ENCODE results near the gene KRT15. TPM values are rescaled to one million over a fixed set of nuclear protein-coding genes. Genes with fewer than 3 reads are reported as not detected.

The KRT15 gene
- total RNA-seq, 2 donors from 2014 or later = not detected

DNA sequence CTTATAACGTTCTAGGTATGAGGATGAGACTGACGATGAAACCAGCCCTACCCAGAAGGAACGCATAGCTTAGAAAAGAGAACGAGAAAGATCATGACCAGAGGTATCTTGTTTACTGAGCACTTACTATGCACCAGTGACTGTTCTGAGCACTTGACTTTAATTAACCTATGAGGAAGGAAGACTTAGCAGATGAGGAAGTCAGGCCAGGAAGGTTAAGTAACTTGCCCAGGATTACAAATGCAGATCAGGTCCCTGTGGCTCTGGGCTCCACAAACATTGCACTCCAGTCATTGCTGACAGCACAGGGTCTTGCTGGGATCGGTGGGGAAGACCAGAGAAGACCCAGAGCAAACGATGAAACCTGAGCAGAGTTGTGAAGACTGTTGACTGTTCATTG lies 20.4 kb downstream of the KRT15 start:
- no peak for ATAC-seq
- no peak for DNase-seq (ENCODE audit: low spot score)
- no peaks in the 10 kb centered on the region for H3K9me3 Mint-ChIP-seq
- no peaks in the 10 kb centered on the region for H3K4me1 Mint-ChIP-seq (ENCODE audit: low read depth in 2 of 2)
- no peaks in the 10 kb centered on the region for H3K36me3 Mint-ChIP-seq
- no peak overlapping the region for H3K4me3 Mint-ChIP-seq
- peaks cover 11 to 19% of the 10 kb centered on the region in 2 donors for H3K27me3 Mint-ChIP-seq
- no peak overlapping the region for H3K27ac Mint-ChIP-seq

DNA sequence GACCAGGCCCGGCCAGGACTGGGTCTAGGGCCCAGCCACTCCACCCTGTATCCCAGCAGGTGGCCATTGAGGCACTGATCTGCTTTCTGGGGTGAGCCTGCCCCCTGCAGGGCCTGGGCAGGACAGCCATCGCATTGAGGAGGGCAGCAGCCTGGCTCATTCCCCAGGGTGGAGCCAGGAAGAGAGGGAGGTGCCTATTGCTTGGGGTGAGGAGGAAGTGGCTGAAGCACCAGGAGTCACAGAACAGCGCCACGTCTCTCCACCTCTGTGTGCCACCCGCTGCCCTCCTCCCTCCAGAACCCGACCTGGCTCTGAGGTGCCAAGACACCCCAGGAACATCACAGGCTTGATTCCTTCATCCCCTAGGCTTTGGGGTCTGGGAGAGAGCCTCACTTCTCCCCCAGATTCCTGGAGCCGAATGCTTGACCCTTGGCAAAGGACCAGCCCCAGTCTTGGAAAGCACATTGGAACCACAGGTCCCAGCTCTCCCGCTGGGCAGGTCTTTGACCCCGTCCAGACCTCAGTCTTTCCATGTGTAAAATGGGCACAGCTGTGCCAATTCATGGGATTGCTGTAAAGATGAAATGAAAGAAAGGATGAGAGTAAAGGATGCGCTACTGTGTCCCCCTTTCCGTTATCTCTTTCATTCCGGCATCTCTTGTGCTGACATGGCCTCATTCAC lies 21.7 kb downstream of the KRT15 start:
- no peaks in the 10 kb centered on the region for H3K36me3 Mint-ChIP-seq
- H3K9me3 Mint-ChIP-seq = no peaks in the 10 kb centered on the region
- H3K27ac Mint-ChIP-seq = peak overlapping the region in 1 of 2 donors; percentile 6
- H3K4me3 Mint-ChIP-seq = no peak overlapping the region
- peaks cover 11 to 19% of the 10 kb centered on the region in 2 donors for H3K27me3 Mint-ChIP-seq
- no peaks in the 10 kb centered on the region for H3K4me1 Mint-ChIP-seq (ENCODE audit: low read depth in 2 of 2)
- DNase-seq (ENCODE audit: low spot score) (no peak), ATAC-seq (peak; percentile 82 to 84)

DNA sequence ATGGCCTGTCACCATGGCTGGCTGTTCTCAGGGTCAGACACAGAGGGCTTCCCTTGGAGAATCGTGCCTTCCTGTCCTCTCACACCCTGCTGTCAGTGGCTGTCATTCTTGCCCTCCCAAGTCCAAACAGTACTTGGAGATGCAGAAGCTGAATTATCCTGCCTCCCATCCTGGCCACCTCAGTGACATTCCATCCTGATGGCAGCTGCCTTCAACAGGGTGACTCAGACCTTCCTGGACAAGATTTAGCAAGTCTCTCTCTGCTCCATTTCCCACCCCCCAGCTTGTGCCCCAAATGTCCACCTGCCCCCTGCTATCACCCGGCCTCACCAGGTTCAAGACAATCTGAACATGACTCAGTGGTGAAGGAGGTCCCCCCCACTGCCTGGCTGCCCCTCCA lies 24.2 kb downstream of the KRT15 start:
- H3K27ac Mint-ChIP-seq = no peak overlapping the region
- no peaks in the 10 kb centered on the region for H3K9me3 Mint-ChIP-seq
- H3K4me3 Mint-ChIP-seq = no peak overlapping the region
- H3K27me3 Mint-ChIP-seq = peaks cover 2 to 16% of the 10 kb centered on the region in 2 donors
- ATAC-seq (no peak), DNase-seq (ENCODE audit: low spot score) (peak; percentile 22)
- H3K36me3 Mint-ChIP-seq = no peaks in the 10 kb centered on the region
- no peaks in the 10 kb centered on the region for H3K4me1 Mint-ChIP-seq (ENCODE audit: low read depth in 2 of 2)

DNA sequence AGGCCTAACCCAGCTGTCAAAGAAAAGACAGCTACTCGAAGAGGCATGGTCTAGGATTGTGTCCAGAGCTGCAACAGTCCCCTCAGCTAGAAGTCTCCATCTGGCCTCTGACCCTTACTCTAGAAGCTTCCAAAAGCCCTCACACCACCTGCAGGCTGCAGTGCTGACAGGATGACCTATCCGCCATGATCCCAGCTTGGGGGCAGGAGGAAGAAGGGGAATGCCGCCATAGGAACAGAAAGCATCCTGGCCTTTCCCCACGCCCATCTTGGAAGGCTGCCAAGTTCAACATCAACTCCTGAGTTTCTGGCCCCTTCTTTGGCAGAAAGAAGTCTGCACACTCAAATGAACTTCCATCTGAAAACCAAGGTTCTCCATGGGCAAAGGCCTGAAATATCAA lies 25.9 kb downstream of the KRT15 start:
- DNase-seq (ENCODE audit: low spot score) = peak; percentile 10
- no peak for ATAC-seq
- Mint-ChIP-seq H3K36me3 (no peaks in the 10 kb centered on the region), H3K27ac (no peak overlapping the region), H3K4me1 (ENCODE audit: low read depth in 2 of 2) (no peaks in the 10 kb centered on the region), H3K9me3 (no peaks in the 10 kb centered on the region), H3K27me3 (no peaks in the 10 kb centered on the region), H3K4me3 (no peak overlapping the region)

DNA sequence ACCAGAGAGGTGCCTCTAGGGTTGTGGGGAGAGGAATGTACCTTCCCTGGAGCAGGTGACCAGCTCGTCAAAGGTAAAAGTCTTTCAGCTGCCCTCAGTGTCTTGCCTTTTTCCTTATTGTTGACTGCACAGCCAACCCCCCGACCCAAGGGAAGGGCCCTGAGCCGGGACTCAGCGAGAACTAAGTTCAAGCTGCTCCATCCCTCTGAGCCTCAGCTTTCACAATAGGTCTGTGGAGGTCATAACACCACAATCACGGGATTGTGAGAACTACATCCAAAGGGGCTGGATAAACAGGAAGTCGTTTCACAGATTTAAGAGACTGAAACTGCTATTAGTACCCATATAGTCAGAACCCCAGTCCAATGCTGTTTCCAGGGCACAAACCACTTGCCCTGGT lies 26.3 kb downstream of the KRT15 start:
- Mint-ChIP-seq H3K36me3 (no peaks in the 10 kb centered on the region), H3K27me3 (no peaks in the 10 kb centered on the region), H3K4me3 (no peak overlapping the region), H3K9me3 (no peaks in the 10 kb centered on the region), H3K4me1 (ENCODE audit: low read depth in 2 of 2) (no peaks in the 10 kb centered on the region), H3K27ac (no peak overlapping the region)
- DNase-seq (ENCODE audit: low spot score) = no peak
- ATAC-seq = no peak

DNA sequence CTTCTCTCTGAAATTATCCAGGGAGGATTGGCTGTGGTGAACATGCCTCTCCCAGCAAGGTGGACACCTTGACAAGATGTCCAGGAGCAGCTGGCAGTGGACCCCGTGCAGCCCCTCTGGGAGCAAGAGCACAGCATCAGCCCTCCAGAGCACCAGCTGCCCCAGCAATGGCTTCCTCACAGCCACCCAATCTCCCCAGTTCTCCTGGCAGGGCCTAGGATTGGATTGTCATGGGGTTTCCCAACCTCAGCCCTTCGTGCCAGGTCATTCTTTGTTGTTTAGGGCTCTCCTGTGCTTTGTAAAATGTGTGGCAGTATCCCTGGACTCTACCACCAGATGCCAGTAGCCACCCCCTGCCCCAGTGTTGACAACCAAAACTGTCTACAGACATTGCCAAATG lies 27.2 kb downstream of the KRT15 start:
- no peak overlapping the region for H3K27ac Mint-ChIP-seq

DNA sequence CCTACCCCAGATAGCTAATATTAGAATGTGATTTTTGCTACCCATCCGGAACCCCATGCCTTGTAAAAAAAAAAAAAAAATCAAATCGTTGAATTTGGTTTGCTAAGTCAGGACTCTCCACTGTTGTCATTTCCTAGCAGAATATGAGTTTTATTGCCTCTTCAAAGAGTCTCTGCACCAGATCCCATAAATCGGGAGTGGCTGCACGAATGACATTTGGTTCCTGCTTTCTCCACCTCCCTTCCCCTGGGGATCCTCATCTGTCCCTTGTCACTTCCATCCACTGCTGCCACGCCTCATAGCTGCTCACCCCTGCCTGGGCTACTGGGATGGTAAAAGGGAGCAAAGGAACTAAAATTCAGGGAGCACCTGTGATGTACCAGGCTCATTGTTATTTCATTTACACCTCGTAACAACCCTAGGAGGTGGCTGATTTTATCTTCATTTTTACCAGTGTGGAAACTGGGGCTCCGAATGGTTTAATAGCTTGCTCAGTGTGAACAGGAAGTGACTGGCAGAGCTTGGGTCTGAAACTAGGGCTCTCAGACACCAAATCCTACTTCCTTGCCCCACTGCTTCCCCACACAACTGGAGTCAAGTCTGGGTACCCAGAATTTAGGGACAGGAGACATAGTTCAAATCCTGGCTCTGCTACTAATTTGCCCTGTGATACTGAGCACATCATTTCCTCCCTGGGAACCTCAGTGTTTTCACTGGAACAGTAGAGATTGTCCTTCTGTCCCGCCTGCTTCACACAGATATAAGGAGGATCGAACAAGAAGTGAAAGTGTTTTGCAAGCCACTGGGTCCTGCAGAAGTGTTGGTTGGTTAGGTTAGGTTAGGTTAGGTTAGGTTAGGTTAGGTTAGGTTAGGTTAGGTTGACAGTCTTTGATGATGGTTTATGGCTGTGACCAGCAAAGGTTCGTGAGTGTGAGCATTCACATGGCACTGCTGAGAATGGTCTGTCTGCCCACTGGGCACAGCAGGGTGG lies 28.4 kb downstream of the KRT15 start:
- ATAC-seq = no peak
- no peak overlapping the region for H3K27ac Mint-ChIP-seq
- H3K36me3 Mint-ChIP-seq = no peaks in the 10 kb centered on the region
- DNase-seq (ENCODE audit: low spot score) = no peak
- H3K27me3 Mint-ChIP-seq = no peaks in the 10 kb centered on the region
- H3K4me3 Mint-ChIP-seq = no peak overlapping the region
- no peaks in the 10 kb centered on the region for H3K4me1 Mint-ChIP-seq (ENCODE audit: low read depth in 2 of 2)
- H3K9me3 Mint-ChIP-seq = no peaks in the 10 kb centered on the region

More for the DNA sequence above, 27.2 kb downstream of the KRT15 start:
- no peaks in the 10 kb centered on the region for H3K4me1 Mint-ChIP-seq (ENCODE audit: low read depth in 2 of 2)
- H3K36me3 Mint-ChIP-seq = no peaks in the 10 kb centered on the region
- H3K27me3 Mint-ChIP-seq = no peaks in the 10 kb centered on the region
- ATAC-seq (no peak), DNase-seq (ENCODE audit: low spot score) (peak; percentile 15)
- H3K9me3 Mint-ChIP-seq = no peaks in the 10 kb centered on the region
- no peak overlapping the region for H3K4me3 Mint-ChIP-seq

DNA sequence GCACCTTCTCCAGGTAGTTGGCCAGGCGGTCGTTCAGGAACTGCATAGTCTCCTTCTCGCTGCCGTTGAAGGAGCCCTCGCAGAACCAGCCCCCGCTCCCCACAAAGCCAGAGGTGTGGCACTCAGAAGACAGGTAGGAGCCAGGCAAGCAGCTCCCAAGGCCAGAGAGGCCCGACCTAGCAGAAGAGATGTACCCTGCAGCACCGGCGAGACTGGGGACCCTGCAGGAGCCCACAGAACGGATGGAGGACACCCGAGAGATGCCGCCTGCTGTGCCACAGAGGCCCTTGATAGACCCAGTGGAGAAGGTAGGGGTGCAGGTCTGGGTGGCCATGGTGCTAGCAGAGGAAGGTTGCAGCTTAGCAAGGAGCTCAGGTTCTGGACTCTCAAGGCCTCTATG lies 29.2 kb downstream of the KRT15 start, which contains the start of gene KRT36:
TSS of gene KRT36 (minus strand) at position 380 of the 400 bp plus-strand sequence. CDS start at position 334, 46 bp downstream.
- peak; percentile 26 for DNase-seq (ENCODE audit: low spot score)
- Mint-ChIP-seq H3K9me3 (no peaks in the 10 kb centered on the region), H3K4me3 (no peak within 1 kb of the TSS), H3K27me3 (no peaks in the 10 kb centered on the region), H3K27ac (no peak within 1 kb of the TSS), H3K36me3 (no peaks in the 10 kb centered on the region), H3K4me1 (ENCODE audit: low read depth in 2 of 2) (no peaks in the 10 kb centered on the region)
- ATAC-seq = no peak

DNA sequence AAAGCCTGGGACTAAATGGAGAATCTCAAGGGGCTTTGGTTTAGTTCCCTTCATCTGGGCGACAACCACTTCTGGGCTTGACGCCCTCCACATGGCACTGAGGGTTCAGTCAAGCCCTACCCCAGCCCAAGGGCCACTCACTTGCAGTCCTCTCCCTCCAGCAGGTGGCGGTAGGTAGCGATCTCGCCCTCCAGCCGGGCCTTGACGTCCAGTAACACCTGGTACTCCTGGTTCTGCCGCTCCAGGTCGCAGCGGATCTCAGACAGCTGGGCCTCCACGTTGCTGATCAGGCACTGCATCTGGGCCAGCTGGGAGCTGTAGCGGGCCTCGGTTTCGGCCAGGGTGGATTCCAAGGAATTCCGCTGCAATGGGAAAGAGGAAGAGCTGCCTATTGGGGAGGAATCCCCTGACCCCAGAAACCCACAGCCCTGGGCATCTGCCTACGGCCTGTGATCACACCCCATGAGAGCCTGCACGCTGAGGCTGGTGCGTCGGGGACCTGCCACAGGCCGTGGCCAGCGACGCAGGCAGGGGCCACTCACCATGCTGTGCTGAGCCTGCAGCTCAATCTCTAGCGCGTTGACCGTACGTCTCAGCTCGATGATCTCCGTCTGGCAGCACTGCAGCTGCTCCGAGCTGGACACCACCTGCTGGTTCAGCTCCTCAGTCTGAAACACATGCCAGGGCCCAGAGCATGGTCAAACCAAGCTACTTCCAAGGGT lies 31.7 kb downstream of the KRT15 start:
- Mint-ChIP-seq H3K9me3 (no peaks in the 10 kb centered on the region), H3K27me3 (peaks cover 0 to 4% of the 10 kb centered on the region in 2 donors), H3K27ac (no peak overlapping the region), H3K4me3 (no peak overlapping the region), H3K36me3 (no peaks in the 10 kb centered on the region), H3K4me1 (ENCODE audit: low read depth in 2 of 2) (no peaks in the 10 kb centered on the region)
- DNase-seq (ENCODE audit: low spot score) = peak; percentile 45
- ATAC-seq = no peak

DNA sequence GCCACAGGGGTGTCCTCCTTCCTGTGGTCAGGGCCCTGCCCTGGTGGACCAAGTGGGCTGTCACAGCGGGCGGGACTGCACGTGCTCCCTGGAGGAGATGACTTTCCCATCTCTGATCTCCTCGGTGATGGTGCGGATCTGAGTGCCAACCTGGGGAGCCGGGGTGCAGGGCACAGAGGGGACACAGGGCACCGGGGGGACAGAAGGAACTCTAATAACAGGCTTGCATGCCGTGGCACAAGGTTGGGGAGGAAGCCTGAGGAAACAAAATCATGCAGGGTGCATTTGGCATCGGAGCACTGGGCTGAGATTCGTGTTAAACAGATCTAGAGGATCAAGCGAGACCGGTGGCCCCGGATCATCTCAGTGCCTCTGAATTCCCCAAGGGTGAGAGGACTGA lies 32.4 kb downstream of the KRT15 start:
- H3K4me1 Mint-ChIP-seq (ENCODE audit: low read depth in 2 of 2) = no peaks in the 10 kb centered on the region
- DNase-seq (ENCODE audit: low spot score) = peak; percentile 10
- no peak overlapping the region for H3K4me3 Mint-ChIP-seq
- ATAC-seq = no peak
- H3K36me3 Mint-ChIP-seq = no peaks in the 10 kb centered on the region
- no peaks in the 10 kb centered on the region for H3K9me3 Mint-ChIP-seq
- peaks cover 0 to 4% of the 10 kb centered on the region in 2 donors for H3K27me3 Mint-ChIP-seq
- H3K27ac Mint-ChIP-seq = no peak overlapping the region

DNA sequence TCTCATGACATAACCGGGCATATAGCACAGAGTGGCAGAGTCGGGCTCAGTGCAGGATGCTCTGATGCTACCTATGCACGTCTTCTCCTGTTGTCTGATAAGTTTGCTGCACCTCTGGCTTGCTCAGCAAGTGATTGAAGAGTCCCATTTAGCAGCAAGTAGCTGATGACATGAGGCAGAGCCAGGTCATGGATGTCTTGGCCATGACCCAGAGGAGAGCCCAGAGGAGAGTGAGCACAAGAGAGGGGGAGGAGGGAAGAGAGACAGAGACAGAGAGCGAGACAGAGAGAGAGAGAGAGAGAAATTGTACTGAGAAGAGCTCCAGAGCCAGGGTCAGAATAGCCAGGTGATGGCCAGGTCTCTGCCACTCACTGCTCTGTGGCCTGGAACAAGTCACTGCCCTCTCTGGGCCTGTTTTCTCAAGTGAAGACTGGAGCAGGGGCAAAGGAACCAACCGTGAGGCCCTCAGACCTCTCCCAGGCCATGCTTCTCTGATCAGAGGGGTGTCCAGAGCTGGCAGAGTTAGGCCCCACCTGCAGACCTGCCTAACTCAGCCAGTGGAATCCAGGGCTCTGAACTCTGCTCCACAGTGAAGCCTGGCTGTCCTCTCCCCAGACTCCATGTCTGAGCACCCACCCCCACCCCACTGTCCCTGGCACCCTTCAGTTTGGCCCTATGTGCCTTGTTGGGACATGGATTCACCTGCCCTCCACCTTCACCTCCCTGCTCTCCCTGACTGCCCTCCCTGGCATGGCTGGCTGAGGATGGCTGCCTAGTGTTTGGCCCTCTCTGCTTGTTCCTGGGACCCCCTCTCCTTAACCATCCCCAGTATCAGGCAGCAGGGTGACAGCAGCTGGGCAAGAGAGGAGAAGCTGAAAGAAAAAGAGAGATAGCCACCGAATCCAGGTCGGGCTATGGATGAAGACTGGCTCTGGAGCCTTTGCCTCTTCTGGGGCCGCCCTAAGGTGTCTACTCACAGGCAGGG lies 33.5 kb downstream of the KRT15 start:
- Mint-ChIP-seq H3K9me3 (no peaks in the 10 kb centered on the region), H3K27me3 (peaks cover 0 to 4% of the 10 kb centered on the region in 2 donors), H3K36me3 (no peaks in the 10 kb centered on the region), H3K4me1 (ENCODE audit: low read depth in 2 of 2) (no peaks in the 10 kb centered on the region), H3K4me3 (no peak overlapping the region), H3K27ac (no peak overlapping the region)
- DNase-seq (ENCODE audit: low spot score) (peak; percentile 23), ATAC-seq (no peak)

DNA sequence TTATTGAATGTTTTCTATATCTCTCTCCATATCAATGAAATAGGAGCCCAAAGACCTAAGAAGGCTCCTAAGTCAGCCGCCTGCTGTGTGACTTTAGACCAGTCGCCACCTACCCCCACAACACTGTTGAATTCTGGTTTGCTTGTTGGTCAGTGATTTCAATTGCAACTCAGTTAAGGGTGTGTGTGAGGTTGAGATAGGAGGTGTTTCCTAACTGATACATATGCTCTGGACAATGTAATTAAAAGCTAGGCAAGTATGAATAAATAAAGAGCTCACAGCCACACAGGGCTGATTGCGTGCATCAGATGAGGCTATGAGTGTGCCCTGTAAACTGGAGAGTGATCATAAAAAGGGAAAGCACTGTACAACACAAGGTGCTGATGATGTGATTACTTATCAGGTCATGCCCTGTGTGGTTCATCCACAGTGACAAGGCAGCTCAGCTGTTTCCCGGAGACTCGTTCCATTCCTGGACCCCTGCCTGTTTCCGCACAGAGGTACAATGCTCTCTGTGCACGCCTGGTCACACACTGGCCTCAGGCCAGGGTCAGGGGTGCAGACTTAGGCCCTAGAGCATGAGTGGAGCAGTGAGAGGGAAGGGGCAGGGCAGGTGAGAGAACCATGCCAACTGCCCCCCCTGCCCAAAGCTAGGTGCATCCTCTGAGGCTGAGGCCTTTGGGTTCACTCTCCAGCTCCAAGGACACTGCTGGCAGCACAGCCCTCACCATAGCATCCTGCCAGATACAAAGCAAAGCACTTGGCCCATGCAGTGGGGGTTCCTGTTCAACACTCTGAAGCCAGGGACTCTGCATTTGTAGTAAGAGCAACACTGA lies 34.5 kb downstream of the KRT15 start:
- Mint-ChIP-seq H3K36me3 (no peaks in the 10 kb centered on the region), H3K4me3 (no peak overlapping the region), H3K27ac (no peak overlapping the region), H3K9me3 (no peaks in the 10 kb centered on the region), H3K27me3 (peaks cover 0 to 4% of the 10 kb centered on the region in 2 donors), H3K4me1 (ENCODE audit: low read depth in 2 of 2) (no peaks in the 10 kb centered on the region)
- ATAC-seq (no peak), DNase-seq (ENCODE audit: low spot score) (peak; percentile 25)
